HFFc6 (cell line): ENCODE measurements around the gene STIM2. TPM values are rescaled to one million over a fixed set of nuclear protein-coding genes. Genes with fewer than 3 reads are reported as not detected.
"Not testable (repeated sequence)": the region's sequence is repeated elsewhere in the genome, so short reads cannot be mapped to it uniquely, and the experiment has no call there.

ENCODE experiments used
- DNase-seq: peaks from one replicate; pipeline ENCODE4 v3.0.0-alpha.2; 2018
- H3K27ac Mint-ChIP-seq: 2 replicates; pipeline ENCODE4 v1.8.0; 2020; ENCODE audit warnings: mild to moderate bottlenecking, mixed read lengths
- H3K27me3 Mint-ChIP-seq: 2 replicates; pipeline ENCODE4 v1.8.0; 2021; ENCODE audit warnings: mild to moderate bottlenecking, moderate library complexity, mixed read lengths; ENCODE audit not compliant: insufficient read depth
- H3K36me3 Mint-ChIP-seq: 2 replicates; pipeline ENCODE4 v1.8.0; 2021; ENCODE audit warnings: low read depth, mixed read lengths
- H3K4me1 Mint-ChIP-seq: 2 replicates; pipeline ENCODE4 v1.8.0; 2020; ENCODE audit warnings: low read depth, mixed read lengths
- H3K4me3 Mint-ChIP-seq: 2 replicates; pipeline ENCODE4 v1.8.0; 2020; ENCODE audit warnings: mild to moderate bottlenecking, moderate library complexity, mixed read lengths
- H3K9me3 Mint-ChIP-seq: 2 replicates; pipeline ENCODE4 v1.8.0; 2020; ENCODE audit warnings: mild to moderate bottlenecking, mixed read lengths
- total RNA-seq, 6 experiments: library from RNA; stranded (reverse); fragmentation: NEBNext Ultra II Directional; extraction: Animal tissue kit (Norgen Biotek cat#: 25700); gene quantifications; 2 replicates in 1 of 6; 3 replicates in 5 of 6; pipeline ENCODE4 v1.2.3, GENCODE V29; 2021
- TF ChIP-seq, protein P1 (sequence below): fragments of 200-600 bp; sonication (generic); IDR thresholded peaks from 2 replicates; pipeline ENCODE4 v1.5.0; 2021; ENCODE audit warnings: antibody characterized with exemption, mild to moderate bottlenecking

Gene STIM2
- total RNA-seq, 6 experiments from 2014 or later, result 13.7 to 17.1 (median 16.0) TPM

DNA sequence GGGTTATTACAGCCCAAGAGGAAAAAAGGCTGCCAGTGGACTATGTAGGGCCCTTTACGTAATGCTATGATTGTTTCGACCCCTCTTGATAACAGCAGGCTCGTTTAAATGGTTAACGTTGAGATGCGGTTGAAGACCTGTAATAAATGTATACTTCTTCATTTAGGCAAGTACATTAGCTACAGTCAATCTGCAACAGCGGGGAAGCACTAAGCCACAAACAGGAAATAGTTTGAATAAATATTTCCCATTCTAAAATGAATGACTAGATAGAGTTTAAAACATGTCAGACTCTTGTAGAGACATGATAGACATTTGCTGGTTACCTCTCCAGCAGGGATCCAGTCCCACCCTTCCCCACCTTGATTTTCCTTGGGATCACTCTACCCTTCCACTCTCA lies 38.1 kb upstream of the STIM2 start:
- H3K27me3 Mint-ChIP-seq, result no peaks in the 10 kb centered on the region; the same call in 1 of the 2 replicates
- no peaks in the 10 kb centered on the region; the same call in 1 of the 2 replicates for H3K9me3 Mint-ChIP-seq
- H3K4me3 Mint-ChIP-seq, result no peak overlapping the region
- H3K4me1 Mint-ChIP-seq, result no peaks in the 10 kb centered on the region
- DNase-seq, result no peak
- no peaks in the 10 kb centered on the region for H3K36me3 Mint-ChIP-seq
- TF ChIP-seq, protein P1, sequence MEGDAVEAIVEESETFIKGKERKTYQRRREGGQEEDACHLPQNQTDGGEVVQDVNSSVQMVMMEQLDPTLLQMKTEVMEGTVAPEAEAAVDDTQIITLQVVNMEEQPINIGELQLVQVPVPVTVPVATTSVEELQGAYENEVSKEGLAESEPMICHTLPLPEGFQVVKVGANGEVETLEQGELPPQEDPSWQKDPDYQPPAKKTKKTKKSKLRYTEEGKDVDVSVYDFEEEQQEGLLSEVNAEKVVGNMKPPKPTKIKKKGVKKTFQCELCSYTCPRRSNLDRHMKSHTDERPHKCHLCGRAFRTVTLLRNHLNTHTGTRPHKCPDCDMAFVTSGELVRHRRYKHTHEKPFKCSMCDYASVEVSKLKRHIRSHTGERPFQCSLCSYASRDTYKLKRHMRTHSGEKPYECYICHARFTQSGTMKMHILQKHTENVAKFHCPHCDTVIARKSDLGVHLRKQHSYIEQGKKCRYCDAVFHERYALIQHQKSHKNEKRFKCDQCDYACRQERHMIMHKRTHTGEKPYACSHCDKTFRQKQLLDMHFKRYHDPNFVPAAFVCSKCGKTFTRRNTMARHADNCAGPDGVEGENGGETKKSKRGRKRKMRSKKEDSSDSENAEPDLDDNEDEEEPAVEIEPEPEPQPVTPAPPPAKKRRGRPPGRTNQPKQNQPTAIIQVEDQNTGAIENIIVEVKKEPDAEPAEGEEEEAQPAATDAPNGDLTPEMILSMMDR, result no peak
- H3K27ac Mint-ChIP-seq, result no peak overlapping the region

- not testable (repeated sequence) for DNase-seq, H3K27me3 Mint-ChIP-seq, H3K27ac Mint-ChIP-seq, H3K4me3 Mint-ChIP-seq, H3K4me1 Mint-ChIP-seq, H3K36me3 Mint-ChIP-seq, H3K9me3 Mint-ChIP-seq
These were observed 37.7 kb upstream of the STIM2 start for GRCh38 chr4:26822974-26823373.

DNA sequence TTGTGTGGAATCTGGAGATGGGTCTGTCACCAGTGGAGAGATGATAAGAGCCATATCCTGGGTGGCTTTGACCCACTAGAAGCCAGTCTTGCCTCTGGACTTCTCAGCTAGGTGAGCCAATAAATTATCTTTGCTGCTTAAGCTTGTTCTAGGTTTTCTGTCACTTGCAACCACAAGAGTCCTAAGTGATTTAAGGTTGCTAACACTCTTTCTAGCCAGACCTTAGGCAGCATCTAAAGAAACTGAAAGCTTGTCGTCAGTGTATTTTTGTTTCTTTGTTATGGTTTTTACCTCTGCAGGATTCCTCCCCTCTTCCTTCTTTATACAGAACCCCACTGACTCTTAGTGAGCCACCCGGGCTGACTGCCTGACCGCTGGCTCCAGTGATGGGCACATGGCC lies 37.1 kb upstream of the STIM2 start:
- Mint-ChIP-seq H3K36me3 (no peaks in the 10 kb centered on the region), H3K27ac (no peak overlapping the region), H3K4me1 (no peaks in the 10 kb centered on the region), H3K9me3 (no peaks in the 10 kb centered on the region; the same call in 1 of the 2 replicates), H3K4me3 (no peak overlapping the region), H3K27me3 (no peaks in the 10 kb centered on the region; the same call in 1 of the 2 replicates)
- TF ChIP-seq, protein P1, result no peak
- no peak for DNase-seq

GRCh38 chr4:26824667-26825066 lies 36.0 kb upstream of the STIM2 start:
- Mint-ChIP-seq H3K4me3 (no peak overlapping the region), H3K27ac (no peak overlapping the region), H3K9me3 (no peaks in the 10 kb centered on the region; the same call in 1 of the 2 replicates), H3K36me3 (no peaks in the 10 kb centered on the region), H3K27me3 (peaks cover 5% of the 10 kb centered on the region), H3K4me1 (no peaks in the 10 kb centered on the region)
- no peak for DNase-seq
- TF ChIP-seq, protein P1, result no peak

- H3K27me3 Mint-ChIP-seq, result peaks cover 5% of the 10 kb centered on the region
- H3K4me1 Mint-ChIP-seq, result no peaks in the 10 kb centered on the region
- H3K27ac Mint-ChIP-seq, result no peak overlapping the region
- H3K4me3 Mint-ChIP-seq, result no peak overlapping the region
- TF ChIP-seq, protein P1, result no peak
- no peaks in the 10 kb centered on the region for H3K36me3 Mint-ChIP-seq
- H3K9me3 Mint-ChIP-seq, result no peaks in the 10 kb centered on the region; the same call in 1 of the 2 replicates
- no peak for DNase-seq
These were observed 33.9 kb upstream of the STIM2 start for GRCh38 chr4:26826721-26827120.

- DNase-seq, H3K27me3 Mint-ChIP-seq, H3K9me3 Mint-ChIP-seq, H3K4me1 Mint-ChIP-seq, H3K36me3 Mint-ChIP-seq, H3K27ac Mint-ChIP-seq, H3K4me3 Mint-ChIP-seq: not testable (repeated sequence)
These were observed 33.3 kb upstream of the STIM2 start for GRCh38 chr4:26827336-26827735.

GRCh38 chr4:26827798-26828197 lies 32.8 kb upstream of the STIM2 start:
- H3K36me3 Mint-ChIP-seq, result no peaks in the 10 kb centered on the region
- H3K4me3 Mint-ChIP-seq, result no peak overlapping the region
- no peaks in the 10 kb centered on the region for H3K4me1 Mint-ChIP-seq
- no peak overlapping the region for H3K27ac Mint-ChIP-seq
- TF ChIP-seq, protein P1, result no peak
- H3K9me3 Mint-ChIP-seq, result no peaks in the 10 kb centered on the region; the same call in 1 of the 2 replicates
- no peak for DNase-seq
- peaks cover 5% of the 10 kb centered on the region for H3K27me3 Mint-ChIP-seq
